Tibial artery (tissue), 4 donors: ENCODE measurements around the gene ZNF606.

Experiments used
- DNase-seq, 2 donors: peaks; one replicate each; pipeline ENCODE4 v3.0.0-alpha.2; 2019
- H3K27ac ChIP-seq, 2 donors: fragments of 200-600 bp; sonication (generic) in 1 of 2; 1 replicate in 1 of 2; 2 replicates in 1 of 2; pipeline ENCODE4 v1.5.1; 2018 to 2019; ENCODE audit warnings: mild to moderate bottlenecking in 1 of 2
- H3K27me3 ChIP-seq, 2 donors: fragments of 200-600 bp; sonication (generic) in 1 of 2; one replicate each; pipeline versions ENCODE4 v1.5.1 to v1.6.0; 2016 to 2019
- H3K36me3 ChIP-seq, 3 donors: fragments of 200-600 bp; sonication (generic) in 2 of 3; one replicate each; pipeline ENCODE4 v1.5.1; 2016 to 2019; ENCODE audit warnings: mild to moderate bottlenecking in 2 of 3
- H3K4me1 ChIP-seq, 4 donors: fragments of 200-600 bp; sonication (generic) in 2 of 4; 1 replicate in 3 of 4; 2 replicates in 1 of 4; pipeline ENCODE4 v1.5.1; 2016 to 2019
- H3K4me3 ChIP-seq, 2 donors: fragments of 200-600 bp; sonication (generic) in 1 of 2; 1 replicate in 1 of 2; 2 replicates in 1 of 2; pipeline ENCODE4 v1.5.1; 2018 to 2019; ENCODE audit warnings: mild to moderate bottlenecking in 2 of 2
- H3K9me3 ChIP-seq, 3 donors: fragments of 200-600 bp; sonication (generic) in 1 of 3; one replicate each; pipeline ENCODE4 v1.5.1; 2016 to 2019
- CTCF ChIP-seq, 2 experiments: fragments of 200-600 bp in 1 of 2; fragments of 450-650 bp in 1 of 2; IDR thresholded peaks; one replicate each; pipeline ENCODE4 v1.5.1; 2017 to 2019; ENCODE audit warnings: antibody characterized with exemption in 2 of 2, mild to moderate bottlenecking in 1 of 2, moderate library complexity in 1 of 2
- intact Hi-C: fragments of 100-400 bp; cut with DNase I; formaldehyde crosslinking; loops from one replicate; pipeline ENCODE4 v1.15.0; 2023; ENCODE audit warnings: low total_unique reads

The ZNF606 gene

GRCh38 chr19:58037927-58038687 lies 35.5 kb upstream of the ZNF606 start:
- no peak for TF ChIP-seq CTCF (IDR thresholded peaks at IDR 0.05)
- H3K4me1 ChIP-seq: peaks cover 0 to 9% (median 0%) of the 10 kb centered on the region in 4 donors
- intact Hi-C loops: no loop called here
- DNase-seq: no peak
- H3K36me3 ChIP-seq: peaks cover 0 to 9% (median 0%) of the 10 kb centered on the region in 3 donors
- H3K9me3 ChIP-seq: peaks cover 0 to 97% (median 86%) of the 10 kb centered on the region in 3 donors
- no peak overlapping the region for H3K27ac ChIP-seq
- peaks cover 0 to 48% of the 10 kb centered on the region in 2 donors for H3K27me3 ChIP-seq
- no peak overlapping the region for H3K4me3 ChIP-seq

GRCh38 chr19:58035863-58036262 lies 33.2 kb upstream of the ZNF606 start:
- no peak overlapping the region for H3K27ac ChIP-seq

GRCh38 chr19:58034477-58034793 lies 31.8 kb upstream of the ZNF606 start:
- Histone ChIP-seq H3K4me1 (peaks cover 0 to 9% (median 0%) of the 10 kb centered on the region in 4 donors), H3K27ac (no peak overlapping the region), H3K4me3 (peak overlapping the region in 1 of 2 donors; percentile 50), H3K27me3 (peaks cover 0 to 56% of the 10 kb centered on the region in 2 donors), H3K36me3 (peaks cover 0 to 10% (median 0%) of the 10 kb centered on the region in 3 donors), H3K9me3 (peaks cover 0 to 73% (median 57%) of the 10 kb centered on the region in 3 donors)
- no peak for DNase-seq
- no peak for TF ChIP-seq CTCF (IDR thresholded peaks at IDR 0.05)
- intact Hi-C loops: no loop called here

More at GRCh38 chr19:58035863-58036262, 33.2 kb upstream of the ZNF606 start:
- Histone ChIP-seq H3K9me3 (peaks cover 0 to 86% (median 69%) of the 10 kb centered on the region in 3 donors), H3K4me1 (peaks cover 0 to 9% (median 0%) of the 10 kb centered on the region in 4 donors), H3K36me3 (peaks cover 0 to 10% (median 0%) of the 10 kb centered on the region in 3 donors), H3K27me3 (peaks cover 0 to 56% of the 10 kb centered on the region in 2 donors), H3K4me3 (no peak overlapping the region)
- intact Hi-C loops: no loop called here
- no peak for DNase-seq
- TF ChIP-seq CTCF (IDR thresholded peaks at IDR 0.05): no peak

- Histone ChIP-seq H3K27me3 (peaks cover 0 to 53% of the 10 kb centered on the region in 2 donors), H3K9me3 (peaks cover 0 to 73% (median 56%) of the 10 kb centered on the region in 3 donors), H3K36me3 (peaks cover 0 to 10% (median 0%) of the 10 kb centered on the region in 3 donors), H3K4me1 (peaks cover 0 to 9% (median 0%) of the 10 kb centered on the region in 4 donors), H3K4me3 (peak within 1 kb of the TSS; percentile 21 to 50), H3K27ac (no peak within 1 kb of the TSS)
- TF ChIP-seq CTCF (IDR thresholded peaks at IDR 0.05): no peak
- DNase-seq: peak; percentile 42 to 75
- intact Hi-C loops: no loop called here
Observed at GRCh38 chr19:58033741-58034476, 31.3 kb upstream of the ZNF606 start, which contains the start of gene ZSCAN1. TSS of gene ZSCAN1 (plus strand) at chr19:58034025. CDS start at chr19:58037837, 3,812 bp downstream.

GRCh38 chr19:58024661-58025060 lies 22.0 kb upstream of the ZNF606 start:
- peaks cover 0 to 8% (median 8%) of the 10 kb centered on the region in 3 donors for H3K9me3 ChIP-seq
- no peaks in the 10 kb centered on the region for H3K4me1 ChIP-seq
- DNase-seq: no peak
- no peak for TF ChIP-seq CTCF (IDR thresholded peaks at IDR 0.05)
- H3K36me3 ChIP-seq: peaks cover 0 to 4% (median 0%) of the 10 kb centered on the region in 3 donors
- no peak overlapping the region for H3K4me3 ChIP-seq
- intact Hi-C loops: no loop called here
- no peak overlapping the region for H3K27ac ChIP-seq
- H3K27me3 ChIP-seq: no peaks in the 10 kb centered on the region
